Mesendoderm (in vitro differentiated cells): ENCODE measurements around the gene SLC44A5.
A peak's percentile ranks its signal among the peaks of the same experiment; 100 is the strongest.

Source experiments
- DNase-seq: peaks from one replicate; pipeline ENCODE4 v3.0.0; 2013
- H2AK5ac ChIP-seq: 2 replicates; pipeline ENCODE4 v1.6.1; 2013; ENCODE audit warnings: low read length, inconsistent platforms
- H2BK120ac ChIP-seq: 2 replicates; pipeline ENCODE4 v1.6.1; 2013; ENCODE audit warnings: low read depth, mild to moderate bottlenecking, low read length, moderate library complexity, mixed read lengths
- H2BK15ac ChIP-seq: replicated peaks from 2 replicates; pipeline ENCODE4 v1.6.1; 2013; ENCODE audit warnings: low read depth, mild to moderate bottlenecking, moderate library complexity
- H2BK5ac ChIP-seq: 2 replicates; pipeline ENCODE4 v1.6.1; 2013; ENCODE audit warnings: low read length, inconsistent platforms
- H3K18ac ChIP-seq: 2 replicates; pipeline ENCODE4 v1.6.1; 2013; ENCODE audit warnings: mild to moderate bottlenecking, low read length, mixed read lengths
- H3K23ac ChIP-seq: one replicate; pipeline ENCODE4 v1.6.1; 2013; ENCODE audit warnings: low read length
- H3K27ac ChIP-seq: 2 replicates; pipeline ENCODE4 v1.5.1; 2013; ENCODE audit warnings: low read depth, mild to moderate bottlenecking, inconsistent platforms, low read length, moderate library complexity
- H3K27me3 ChIP-seq: 2 replicates; pipeline ENCODE4 v1.6.1; 2013; ENCODE audit warnings: low read length, control low read depth, mild to moderate bottlenecking, inconsistent platforms; ENCODE audit not compliant: insufficient read depth, poor library complexity
- H3K36me3 ChIP-seq: 2 replicates; pipeline ENCODE4 v1.6.1; 2013; ENCODE audit warnings: low read length, inconsistent platforms; ENCODE audit not compliant: control insufficient read depth, insufficient read depth
- H3K4ac ChIP-seq: one replicate; pipeline ENCODE4 v1.6.1; 2013; ENCODE audit warnings: low read depth, mild to moderate bottlenecking, low read length, moderate library complexity
- H3K4me1 ChIP-seq: 2 replicates; pipeline ENCODE4 v1.6.1; 2013; ENCODE audit warnings: low read depth, low read length, inconsistent platforms; ENCODE audit not compliant: control insufficient read depth
- H3K4me2 ChIP-seq: 2 replicates; pipeline ENCODE4 v1.6.1; 2013; ENCODE audit warnings: low read length
- H3K4me3 ChIP-seq: 2 replicates; pipeline ENCODE4 v1.5.1; 2013; ENCODE audit warnings: mild to moderate bottlenecking, low read length
- H3K56ac ChIP-seq: one replicate; pipeline ENCODE4 v1.6.1; 2013; ENCODE audit warnings: low read length
- H3K79me1 ChIP-seq: 2 replicates; pipeline ENCODE4 v1.6.1; 2013; ENCODE audit warnings: low read length, inconsistent platforms
- H3K79me2 ChIP-seq: 2 replicates; pipeline ENCODE4 v1.6.1; 2013; ENCODE audit warnings: mild to moderate bottlenecking, low read length; ENCODE audit not compliant: control insufficient read depth, insufficient read depth
- H3K9ac ChIP-seq: 2 replicates; pipeline ENCODE4 v1.6.1; 2013; ENCODE audit warnings: low read length, inconsistent platforms
- H4K5ac ChIP-seq: one replicate; pipeline ENCODE4 v1.6.1; 2013; ENCODE audit warnings: low read length
- H4K8ac ChIP-seq: one replicate; pipeline ENCODE4 v1.6.1; 2013; ENCODE audit warnings: low read depth, mild to moderate bottlenecking, control low read depth, low read length, moderate library complexity
- WGBS: extraction: QIAGEN DNeasy Blood & Tissue Kit; methylation state at CpG from one replicate; pipeline ENCODE4 v1.1.7; 2013; ENCODE audit warnings: low lambda C conversion rate, missing lambda C conversion rate; ENCODE audit not compliant: insufficient coverage; ENCODE audit errors: extremely low coverage; 5-methylcytosine and 5-hydroxymethylcytosine counted together

Gene SLC44A5

DNA sequence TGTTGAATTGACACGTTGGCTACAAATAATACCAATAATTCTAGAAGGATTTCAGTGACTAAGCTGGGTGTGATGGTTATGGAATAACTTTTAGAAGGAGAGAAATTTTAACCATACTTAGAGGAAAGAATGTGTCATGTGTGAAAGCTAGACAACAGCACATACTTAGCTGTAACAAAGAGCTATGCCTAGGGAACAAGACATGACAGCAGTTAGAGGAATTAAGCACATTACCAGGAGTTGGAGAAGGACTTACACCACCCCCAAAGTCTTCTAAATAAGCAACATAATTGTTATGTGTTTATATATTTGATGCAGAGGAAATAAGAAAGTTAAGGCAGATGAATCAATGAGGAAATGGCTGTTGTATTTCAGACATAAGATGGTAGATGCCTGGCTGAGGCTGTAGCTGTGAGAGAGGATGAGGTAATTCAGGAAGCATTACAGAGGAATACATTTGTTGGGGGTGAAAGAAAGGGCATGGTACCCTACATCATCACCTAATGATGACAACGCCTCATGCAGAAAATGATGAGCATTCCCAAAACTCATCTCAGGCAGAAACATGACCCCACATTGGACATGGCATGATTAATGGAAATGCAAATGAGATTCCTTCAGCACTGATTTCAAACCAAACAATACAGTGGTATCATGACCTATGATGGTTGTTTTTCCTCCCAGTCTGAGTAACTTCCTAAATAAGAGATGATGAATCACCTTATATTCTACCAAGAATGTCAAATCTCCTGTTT is 265.2 kb downstream of the SLC44A5 start:
- H3K23ac ChIP-seq: no peak overlapping the region
- no peak overlapping the region for H2BK120ac ChIP-seq
- H3K9ac ChIP-seq: no peak overlapping the region
- WGBS: no CpG with 5 or more reads among the region's 2 CpGs
- H3K4me1 ChIP-seq: peaks cover 2% of the 10 kb centered on the region
- no peak overlapping the region for H4K5ac ChIP-seq
- H2BK5ac ChIP-seq: no peak overlapping the region
- H3K79me2 ChIP-seq: no peaks in the 10 kb centered on the region
- H3K79me1 ChIP-seq: no peaks in the 10 kb centered on the region
- no peak overlapping the region for H3K4ac ChIP-seq
- no peaks in the 10 kb centered on the region for H3K36me3 ChIP-seq
- no peaks in the 10 kb centered on the region for H3K27me3 ChIP-seq
- H2AK5ac ChIP-seq: no peak overlapping the region
- H3K56ac ChIP-seq: no peak overlapping the region
- H3K18ac ChIP-seq: no peak overlapping the region
- H2BK15ac ChIP-seq: no peak overlapping the region
- H3K27ac ChIP-seq: no peak overlapping the region
- H3K4me3 ChIP-seq: no peak overlapping the region
- no peak overlapping the region for H3K4me2 ChIP-seq
- DNase-seq: no peak
- H4K8ac ChIP-seq: no peak overlapping the region

- Histone ChIP-seq H2AK5ac (no peak overlapping the region), H4K8ac (no peak overlapping the region), H3K79me1 (no peaks in the 10 kb centered on the region), H3K23ac (no peak overlapping the region), H3K36me3 (no peaks in the 10 kb centered on the region), H3K27me3 (no peaks in the 10 kb centered on the region), H3K4me3 (no peak overlapping the region), H3K18ac (no peak overlapping the region), H4K5ac (no peak overlapping the region), H3K4me1 (peaks cover 2% of the 10 kb centered on the region), H3K4ac (no peak overlapping the region), H3K79me2 (no peaks in the 10 kb centered on the region), H3K4me2 (no peak overlapping the region), H2BK5ac (no peak overlapping the region), H3K9ac (no peak overlapping the region), H2BK120ac (no peak overlapping the region), H3K27ac (no peak overlapping the region), H2BK15ac (no peak overlapping the region), H3K56ac (no peak overlapping the region)
- WGBS: no CpG with 5 or more reads among the region's 4 CpGs
- no peak for DNase-seq
Observed at GRCh38 chr1:75342786-75343185, 268.1 kb downstream of the SLC44A5 start.

- no peak overlapping the region for H3K9ac ChIP-seq
- no peaks in the 10 kb centered on the region for H3K79me1 ChIP-seq
- no peak overlapping the region for H3K27ac ChIP-seq
- no CpG with 5 or more reads among the region's 3 CpGs for WGBS
- no peak overlapping the region for H2BK5ac ChIP-seq
- H3K56ac ChIP-seq: no peak overlapping the region
- H2AK5ac ChIP-seq: no peak overlapping the region
- no peak overlapping the region for H3K4me3 ChIP-seq
- H3K27me3 ChIP-seq: no peaks in the 10 kb centered on the region
- no peak overlapping the region for H3K23ac ChIP-seq
- no peaks in the 10 kb centered on the region for H3K79me2 ChIP-seq
- H3K4me1 ChIP-seq: peaks cover 2% of the 10 kb centered on the region
- H4K5ac ChIP-seq: no peak overlapping the region
- H3K36me3 ChIP-seq: no peaks in the 10 kb centered on the region
- DNase-seq: no peak
- no peak overlapping the region for H2BK15ac ChIP-seq
- no peak overlapping the region for H3K4ac ChIP-seq
- H3K18ac ChIP-seq: no peak overlapping the region
- H4K8ac ChIP-seq: no peak overlapping the region
- H3K4me2 ChIP-seq: no peak overlapping the region
- H2BK120ac ChIP-seq: no peak overlapping the region
Observed at GRCh38 chr1:75341537-75341936, 269.4 kb downstream of the SLC44A5 start.

GRCh38 chr1:75338616-75339483 is 272.1 kb downstream of the SLC44A5 start:
- DNase-seq: no peak
- H4K8ac ChIP-seq: no peak overlapping the region
- H3K27me3 ChIP-seq: no peaks in the 10 kb centered on the region
- no CpG with 5 or more reads among the region's 6 CpGs for WGBS
- peaks cover 2% of the 10 kb centered on the region for H3K4me1 ChIP-seq
- no peak overlapping the region for H2BK120ac ChIP-seq
- H2BK5ac ChIP-seq: no peak overlapping the region
- H3K9ac ChIP-seq: no peak overlapping the region
- H3K79me2 ChIP-seq: no peaks in the 10 kb centered on the region
- no peak overlapping the region for H3K4me2 ChIP-seq
- H3K4me3 ChIP-seq: no peak overlapping the region
- no peak overlapping the region for H4K5ac ChIP-seq
- no peak overlapping the region for H2AK5ac ChIP-seq
- no peak overlapping the region for H3K23ac ChIP-seq
- no peak overlapping the region for H3K27ac ChIP-seq
- H2BK15ac ChIP-seq: no peak overlapping the region
- H3K36me3 ChIP-seq: no peaks in the 10 kb centered on the region
- H3K4ac ChIP-seq: no peak overlapping the region
- no peak overlapping the region for H3K56ac ChIP-seq
- H3K79me1 ChIP-seq: no peaks in the 10 kb centered on the region
- H3K18ac ChIP-seq: no peak overlapping the region

DNA sequence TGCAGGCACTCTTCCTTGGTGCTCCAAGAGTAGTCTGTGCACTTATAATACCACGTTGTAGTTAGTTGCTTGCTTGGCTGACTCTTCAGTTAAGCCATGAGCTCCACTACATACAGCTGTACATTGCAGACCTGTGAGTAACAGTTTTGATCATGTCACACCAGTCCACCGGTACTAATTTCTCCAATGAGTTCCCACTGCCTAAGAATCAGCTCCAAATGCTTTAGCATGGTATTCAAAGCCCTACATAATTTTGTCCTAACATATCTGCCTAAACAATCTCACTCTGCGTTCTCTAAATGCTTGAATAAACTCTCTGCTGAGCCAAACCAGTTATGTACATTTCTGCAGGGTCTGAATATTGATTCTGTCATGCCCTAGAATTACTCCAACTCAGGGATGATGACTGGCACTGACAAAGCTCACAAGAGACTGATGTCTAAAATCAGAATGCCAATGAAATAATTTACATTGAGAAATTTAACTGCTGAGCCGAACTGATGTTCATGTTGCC is 276.0 kb downstream of the SLC44A5 start:
- Histone ChIP-seq H3K56ac (no peak overlapping the region), H2BK120ac (no peak overlapping the region), H2AK5ac (no peak overlapping the region), H3K36me3 (no peaks in the 10 kb centered on the region), H2BK5ac (no peak overlapping the region), H2BK15ac (no peak overlapping the region), H3K79me2 (no peaks in the 10 kb centered on the region), H3K4me1 (peaks cover 2% of the 10 kb centered on the region), H3K4ac (peak overlapping the region; percentile 36), H4K8ac (no peak overlapping the region), H3K79me1 (no peaks in the 10 kb centered on the region), H3K18ac (no peak overlapping the region), H3K4me3 (no peak overlapping the region), H3K9ac (no peak overlapping the region), H3K4me2 (no peak overlapping the region), H4K5ac (no peak overlapping the region), H3K23ac (no peak overlapping the region), H3K27ac (no peak overlapping the region), H3K27me3 (no peaks in the 10 kb centered on the region)
- no CpG with 5 or more reads among the region's 4 CpGs for WGBS
- no peak for DNase-seq
